Astrocyte (in vitro differentiated cells and primary cell): ENCODE results near the gene FNDC3B. TPM values are rescaled to one million over a fixed set of nuclear protein-coding genes. Genes with fewer than 3 reads are reported as not detected.

Experiments
- DNase-seq: peaks from one replicate; pipeline ENCODE4 v3.0.0-alpha.2; 2010; ENCODE audit warnings: low read depth
- FAIRE-seq: peaks from 2 replicates; lab custom pipeline; 2011; peaks lifted over from hg19 to GRCh38; lab: Jason Lieb, UNC
- H2AFZ ChIP-seq: 2 replicates; pipeline ENCODE4 v1.6.0; 2012; ENCODE audit warnings: low read depth, low read length, inconsistent platforms
- H3K27ac ChIP-seq: 2 replicates; pipeline ENCODE4 v1.5.1; 2011; ENCODE audit warnings: low read depth, low read length, inconsistent platforms
- H3K27me3 ChIP-seq: 2 replicates; pipeline ENCODE4 v1.6.0; 2011; ENCODE audit warnings: low read length, inconsistent platforms; ENCODE audit not compliant: insufficient read depth
- H3K36me3 ChIP-seq: 2 replicates; pipeline ENCODE4 v1.5.1; 2011; ENCODE audit warnings: low read length, inconsistent platforms; ENCODE audit not compliant: insufficient read depth
- H3K4me1 ChIP-seq: 2 replicates; pipeline ENCODE4 v1.5.1; 2011; ENCODE audit warnings: low read length, inconsistent platforms; ENCODE audit not compliant: insufficient read depth
- H3K4me2 ChIP-seq: 2 replicates; pipeline ENCODE4 v1.6.0; 2012; ENCODE audit warnings: low read length, inconsistent platforms
- H3K4me3 ChIP-seq: 2 replicates; pipeline ENCODE4 v1.5.1; 2011; ENCODE audit warnings: low read depth, mild to moderate bottlenecking, low read length, inconsistent platforms; ENCODE audit not compliant: insufficient read depth
- H3K79me2 ChIP-seq: 2 replicates; pipeline ENCODE4 v1.6.0; 2012; ENCODE audit warnings: mild to moderate bottlenecking, low read length, inconsistent platforms; ENCODE audit not compliant: insufficient read depth
- H3K9ac ChIP-seq: 2 replicates; pipeline ENCODE4 v1.6.0; 2012; ENCODE audit warnings: mild to moderate bottlenecking, low read length, inconsistent platforms
- H3K9me3 ChIP-seq: 2 replicates; pipeline ENCODE4 v1.5.1; 2012; ENCODE audit warnings: low read depth, mild to moderate bottlenecking, low read length, inconsistent platforms; ENCODE audit not compliant: insufficient read depth
- H4K20me1 ChIP-seq: 2 replicates; pipeline ENCODE4 v1.6.0; 2012; ENCODE audit warnings: low read length, inconsistent platforms; ENCODE audit not compliant: insufficient read depth
- H3K27ac Mint-ChIP-seq: one replicate; pipeline ENCODE4 v1.8.0; 2021; ENCODE audit warnings: mild to moderate bottlenecking, mixed read lengths; ENCODE audit not compliant: unreplicated experiment
- H3K27me3 Mint-ChIP-seq: one replicate; pipeline ENCODE4 v1.8.0; 2021; ENCODE audit warnings: low read depth, mixed read lengths; ENCODE audit not compliant: unreplicated experiment
- H3K36me3 Mint-ChIP-seq: one replicate; pipeline ENCODE4 v1.8.0; 2021; ENCODE audit warnings: low read depth, mixed read lengths; ENCODE audit not compliant: unreplicated experiment
- H3K4me1 Mint-ChIP-seq: one replicate; pipeline ENCODE4 v1.8.0; 2021; ENCODE audit warnings: low read depth, mixed read lengths; ENCODE audit not compliant: unreplicated experiment
- H3K4me3 Mint-ChIP-seq: one replicate; pipeline ENCODE4 v1.8.0; 2021; ENCODE audit warnings: mild to moderate bottlenecking, moderate library complexity, mixed read lengths; ENCODE audit not compliant: unreplicated experiment
- H3K9me3 Mint-ChIP-seq: one replicate; pipeline ENCODE4 v1.8.0; 2021; ENCODE audit warnings: mild to moderate bottlenecking, mixed read lengths; ENCODE audit not compliant: unreplicated experiment
- CTCF ChIP-seq: IDR thresholded peaks from 2 replicates; pipeline ENCODE4 v1.5.1; 2011; ENCODE audit warnings: low read depth, mild to moderate bottlenecking, inconsistent platforms, low read length, moderate library complexity; ENCODE audit not compliant: insufficient read depth
- EZH2 ChIP-seq: IDR thresholded peaks from 2 replicates; pipeline ENCODE4 v1.6.1; 2012; ENCODE audit warnings: mild to moderate bottlenecking, low read length, inconsistent platforms; ENCODE audit not compliant: insufficient read depth
- total RNA-seq: library from RNA; stranded (reverse); gene quantifications from 2 replicates; pipeline ENCODE4 v1.2.1, GENCODE V29; 2021

FNDC3B gene
- total RNA-seq, 1 donor from 2014 or later, result 327 TPM

- Histone ChIP-seq H3K4me1 (peaks cover 54% of the 10 kb centered on the region), H3K36me3 (peaks cover 8% of the 10 kb centered on the region), H3K27ac (no peak overlapping the region), H3K79me2 (peaks cover 89% of the 10 kb centered on the region), H3K4me2 (no peak overlapping the region), H4K20me1 (peaks cover 9% of the 10 kb centered on the region), H2AFZ (no peak overlapping the region), H3K9ac (no peak overlapping the region), H3K9me3 (no peaks in the 10 kb centered on the region), H3K27me3 (no peaks in the 10 kb centered on the region), H3K4me3 (no peak overlapping the region)
- TF ChIP-seq CTCF (no peak), EZH2 (no peak)
- Mint-ChIP-seq H3K4me1 (peaks cover 81% of the 10 kb centered on the region), H3K9me3 (peaks cover 1% of the 10 kb centered on the region), H3K27me3 (no peaks in the 10 kb centered on the region), H3K4me3 (no peak overlapping the region), H3K36me3 (peaks cover 22% of the 10 kb centered on the region), H3K27ac (no peak overlapping the region)
- no peak for DNase-seq
- no peak for FAIRE-seq
These were observed 110.9 kb downstream of the FNDC3B start for GRCh38 chr3:172150268-172150667.

GRCh38 chr3:172150913-172151650 is 111.7 kb downstream of the FNDC3B start:
- FAIRE-seq (no peak), DNase-seq (no peak)
- Histone ChIP-seq H3K4me2 (no peak overlapping the region), H4K20me1 (peaks cover 9% of the 10 kb centered on the region), H3K27me3 (no peaks in the 10 kb centered on the region), H3K4me1 (peaks cover 62% of the 10 kb centered on the region), H3K4me3 (no peak overlapping the region), H3K36me3 (peaks cover 8% of the 10 kb centered on the region), H3K27ac (peak overlapping the region; percentile 93), H2AFZ (no peak overlapping the region), H3K79me2 (peaks cover 89% of the 10 kb centered on the region), H3K9me3 (no peaks in the 10 kb centered on the region), H3K9ac (no peak overlapping the region)
- peaks cover 1% of the 10 kb centered on the region for H3K9me3 Mint-ChIP-seq
- H3K27ac Mint-ChIP-seq, result no peak overlapping the region
- no peaks in the 10 kb centered on the region for H3K27me3 Mint-ChIP-seq
- H3K36me3 Mint-ChIP-seq, result peaks cover 22% of the 10 kb centered on the region
- H3K4me1 Mint-ChIP-seq, result peaks cover 86% of the 10 kb centered on the region
- peak overlapping the region; percentile 54 for H3K4me3 Mint-ChIP-seq
- TF ChIP-seq CTCF (no peak), EZH2 (no peak)
